Skeletal muscle tissue (tissue), 4 donors: ENCODE results near the gene VWC2. TPM values are rescaled to one million over a fixed set of nuclear protein-coding genes. Genes with fewer than 3 reads are reported as not detected.

ENCODE experiments used
- H3K27ac ChIP-seq: one replicate; pipeline ENCODE4 v1.7.0; 2013; ENCODE audit warnings: mild to moderate bottlenecking, low read depth, low read length, inconsistent platforms
- H3K27me3 ChIP-seq, 3 donors: one replicate each; pipeline ENCODE4 v1.7.0; 2013; ENCODE audit warnings: low read length in 3 of 3; ENCODE audit not compliant: control insufficient read depth in 3 of 3, insufficient read depth in 3 of 3
- H3K36me3 ChIP-seq, 3 donors: one replicate each; pipeline ENCODE4 v1.7.0; 2013; ENCODE audit warnings: low read length in 3 of 3; ENCODE audit not compliant: control insufficient read depth in 3 of 3, insufficient read depth in 3 of 3
- H3K4me1 ChIP-seq, 3 donors: one replicate each; pipeline ENCODE4 v1.7.0; 2013; ENCODE audit warnings: low read length in 3 of 3, mild to moderate bottlenecking in 3 of 3; ENCODE audit not compliant: control insufficient read depth in 3 of 3, insufficient read depth in 3 of 3
- H3K4me3 ChIP-seq, 3 donors: one replicate each; pipeline ENCODE4 v1.7.0; 2013; ENCODE audit warnings: low read length in 3 of 3
- H3K9ac ChIP-seq, 3 donors: one replicate each; pipeline ENCODE4 v1.7.0; 2013; ENCODE audit warnings: low read length in 3 of 3, mild to moderate bottlenecking in 3 of 3, moderate library complexity in 2 of 3, low read depth in 1 of 3
- H3K9me3 ChIP-seq, 3 donors: one replicate each; pipeline ENCODE4 v1.7.0; 2013; ENCODE audit warnings: low read length in 3 of 3; ENCODE audit not compliant: control insufficient read depth in 3 of 3
- total RNA-seq: library from RNA; depleted of rRNA; stranded (reverse); fragments of >200 nt; gene quantifications from one replicate; pipeline ENCODE4 v1.2.3, GENCODE V29; 2014
- donor health status: Osteomylitis.

Gene VWC2
- total RNA-seq, 1 donor from 2014 or later: under 0.01 TPM

- Histone ChIP-seq H3K9ac (no peak overlapping the region), H3K27me3 (no peaks in the 10 kb centered on the region), H3K4me1 (no peaks in the 10 kb centered on the region), H3K9me3 (no peaks in the 10 kb centered on the region), H3K27ac (no peak overlapping the region), H3K36me3 (no peaks in the 10 kb centered on the region), H3K4me3 (no peak overlapping the region)
Measured at GRCh38 chr7:49802600-49802999, 29.2 kb downstream of the VWC2 start.

- H3K9ac ChIP-seq: no peak overlapping the region
- no peaks in the 10 kb centered on the region for H3K27me3 ChIP-seq
- H3K36me3 ChIP-seq: no peaks in the 10 kb centered on the region
- no peak overlapping the region for H3K4me3 ChIP-seq
- no peaks in the 10 kb centered on the region for H3K9me3 ChIP-seq
- no peak overlapping the region for H3K27ac ChIP-seq
- H3K4me1 ChIP-seq: no peaks in the 10 kb centered on the region
Measured at GRCh38 chr7:49803812-49804211, 30.4 kb downstream of the VWC2 start.

GRCh38 chr7:49805371-49806007 lies 32.1 kb downstream of the VWC2 start:
- Histone ChIP-seq H3K36me3 (no peaks in the 10 kb centered on the region), H3K9ac (no peak overlapping the region), H3K4me1 (no peaks in the 10 kb centered on the region), H3K27ac (no peak overlapping the region), H3K4me3 (no peak overlapping the region), H3K9me3 (no peaks in the 10 kb centered on the region), H3K27me3 (no peaks in the 10 kb centered on the region)

GRCh38 chr7:49812534-49812933 lies 39.1 kb downstream of the VWC2 start:
- H3K36me3 ChIP-seq: no peaks in the 10 kb centered on the region
- peaks cover 0 to 2% (median 0%) of the 10 kb centered on the region in 3 donors for H3K9me3 ChIP-seq
- no peaks in the 10 kb centered on the region for H3K27me3 ChIP-seq
- no peaks in the 10 kb centered on the region for H3K4me1 ChIP-seq
- H3K27ac ChIP-seq: no peak overlapping the region
- no peak overlapping the region for H3K4me3 ChIP-seq
- H3K9ac ChIP-seq: no peak overlapping the region

- no peaks in the 10 kb centered on the region for H3K27me3 ChIP-seq
- no peaks in the 10 kb centered on the region for H3K36me3 ChIP-seq
- H3K4me3 ChIP-seq: no peak overlapping the region
- H3K9ac ChIP-seq: no peak overlapping the region
- H3K9me3 ChIP-seq: peaks cover 0 to 2% (median 0%) of the 10 kb centered on the region in 3 donors
- no peak overlapping the region for H3K27ac ChIP-seq
- H3K4me1 ChIP-seq: no peaks in the 10 kb centered on the region
Measured at GRCh38 chr7:49817279-49817678, 43.8 kb downstream of the VWC2 start.

- Histone ChIP-seq H3K27ac (no peak overlapping the region), H3K9me3 (peaks cover 0 to 4% (median 0%) of the 10 kb centered on the region in 3 donors), H3K27me3 (no peaks in the 10 kb centered on the region), H3K9ac (no peak overlapping the region), H3K36me3 (no peaks in the 10 kb centered on the region), H3K4me1 (no peaks in the 10 kb centered on the region), H3K4me3 (no peak overlapping the region)
Measured at GRCh38 chr7:49821181-49821580, 47.7 kb downstream of the VWC2 start.

GRCh38 chr7:49822856-49823255 lies 49.4 kb downstream of the VWC2 start:
- Histone ChIP-seq H3K27ac (no peak overlapping the region), H3K36me3 (no peaks in the 10 kb centered on the region), H3K9me3 (peaks cover 0 to 4% (median 0%) of the 10 kb centered on the region in 3 donors), H3K4me1 (no peaks in the 10 kb centered on the region), H3K4me3 (no peak overlapping the region), H3K27me3 (no peaks in the 10 kb centered on the region), H3K9ac (no peak overlapping the region)

- no peaks in the 10 kb centered on the region for H3K27me3 ChIP-seq
- no peak overlapping the region for H3K9ac ChIP-seq
- no peak overlapping the region for H3K4me3 ChIP-seq
- H3K4me1 ChIP-seq: no peaks in the 10 kb centered on the region
- H3K9me3 ChIP-seq: peaks cover 0 to 4% (median 0%) of the 10 kb centered on the region in 3 donors
- H3K27ac ChIP-seq: no peak overlapping the region
- H3K36me3 ChIP-seq: no peaks in the 10 kb centered on the region
Measured at GRCh38 chr7:49823566-49823965, 50.1 kb downstream of the VWC2 start.

GRCh38 chr7:49839863-49840645 lies 66.6 kb downstream of the VWC2 start:
- Histone ChIP-seq H3K27me3 (no peaks in the 10 kb centered on the region), H3K27ac (no peak overlapping the region), H3K4me1 (no peaks in the 10 kb centered on the region), H3K9me3 (no peaks in the 10 kb centered on the region), H3K9ac (no peak overlapping the region), H3K4me3 (no peak overlapping the region), H3K36me3 (no peaks in the 10 kb centered on the region)

- Histone ChIP-seq H3K9me3 (no peaks in the 10 kb centered on the region), H3K27me3 (no peaks in the 10 kb centered on the region), H3K4me3 (no peak overlapping the region), H3K27ac (no peak overlapping the region), H3K36me3 (no peaks in the 10 kb centered on the region), H3K9ac (no peak overlapping the region), H3K4me1 (no peaks in the 10 kb centered on the region)
Measured at GRCh38 chr7:49840751-49841405, 67.4 kb downstream of the VWC2 start.
